Activated T-cell treated with anti-CD3 and anti-CD28 coated beads, Interleukin-2, amount 50 U/mL, for 72 hours (primary cell): ENCODE measurements around the gene JARID2. TPM values are rescaled to one million over a fixed set of nuclear protein-coding genes. Genes with fewer than 3 reads are reported as not detected.

Experiments
- ATAC-seq, 2 donors: fragments of 150-1000 bp; cut with Tn5 transposase; replicated peaks in 1 of 2; 2 replicates each; pipeline ENCODE4 v1.10.0; 2021; ENCODE audit warnings: moderate library complexity in 2 of 2, mild to moderate bottlenecking in 1 of 2
- DNase-seq, 2 donors: peaks; one replicate each; pipeline ENCODE4 v3.0.0; 2021 to 2022; ENCODE audit warnings: mixed read lengths in 1 of 2
- H3K27ac Mint-ChIP-seq: one replicate; pipeline ENCODE4 v1.8.0; 2022; ENCODE audit warnings: mild to moderate bottlenecking, moderate library complexity, mixed read lengths
- H3K27me3 Mint-ChIP-seq: one replicate; pipeline ENCODE4 v1.8.0; 2022; ENCODE audit warnings: low read depth, mixed read lengths
- H3K36me3 Mint-ChIP-seq, 2 donors: one replicate each; pipeline ENCODE4 v1.8.0; 2022; ENCODE audit warnings: mixed read lengths in 2 of 2, mild to moderate bottlenecking in 1 of 2; ENCODE audit not compliant: insufficient read depth in 2 of 2
- H3K4me1 Mint-ChIP-seq: one replicate; pipeline ENCODE4 v1.8.0; 2022; ENCODE audit warnings: low read depth, mixed read lengths
- H3K4me3 Mint-ChIP-seq, 2 donors: one replicate each; pipeline ENCODE4 v1.8.0; 2022; ENCODE audit warnings: mild to moderate bottlenecking in 2 of 2, mixed read lengths in 2 of 2, moderate library complexity in 2 of 2
- H3K9me3 Mint-ChIP-seq, 2 donors: one replicate each; pipeline ENCODE4 v1.8.0; 2022; ENCODE audit warnings: mixed read lengths in 2 of 2
- total RNA-seq, 2 donors: library from RNA; stranded (reverse); gene quantifications; one replicate each; pipeline ENCODE4 v1.2.3, GENCODE V29; 2022

Gene JARID2
- total RNA-seq, 2 donors from 2014 or later, result 37.9 to 53.0 TPM

- ATAC-seq, result no peak
- Mint-ChIP-seq H3K4me1 (peaks cover 28% of the 10 kb centered on the region), H3K4me3 (no peak overlapping the region), H3K27me3 (no peaks in the 10 kb centered on the region), H3K27ac (peak overlapping the region; percentile 8), H3K36me3 (peaks cover 3 to 15% of the 10 kb centered on the region in 2 donors), H3K9me3 (no peaks in the 10 kb centered on the region)
- DNase-seq, result no peak
Measured at GRCh38 chr6:15369838-15370237, 124.0 kb downstream of the JARID2 start.

DNA sequence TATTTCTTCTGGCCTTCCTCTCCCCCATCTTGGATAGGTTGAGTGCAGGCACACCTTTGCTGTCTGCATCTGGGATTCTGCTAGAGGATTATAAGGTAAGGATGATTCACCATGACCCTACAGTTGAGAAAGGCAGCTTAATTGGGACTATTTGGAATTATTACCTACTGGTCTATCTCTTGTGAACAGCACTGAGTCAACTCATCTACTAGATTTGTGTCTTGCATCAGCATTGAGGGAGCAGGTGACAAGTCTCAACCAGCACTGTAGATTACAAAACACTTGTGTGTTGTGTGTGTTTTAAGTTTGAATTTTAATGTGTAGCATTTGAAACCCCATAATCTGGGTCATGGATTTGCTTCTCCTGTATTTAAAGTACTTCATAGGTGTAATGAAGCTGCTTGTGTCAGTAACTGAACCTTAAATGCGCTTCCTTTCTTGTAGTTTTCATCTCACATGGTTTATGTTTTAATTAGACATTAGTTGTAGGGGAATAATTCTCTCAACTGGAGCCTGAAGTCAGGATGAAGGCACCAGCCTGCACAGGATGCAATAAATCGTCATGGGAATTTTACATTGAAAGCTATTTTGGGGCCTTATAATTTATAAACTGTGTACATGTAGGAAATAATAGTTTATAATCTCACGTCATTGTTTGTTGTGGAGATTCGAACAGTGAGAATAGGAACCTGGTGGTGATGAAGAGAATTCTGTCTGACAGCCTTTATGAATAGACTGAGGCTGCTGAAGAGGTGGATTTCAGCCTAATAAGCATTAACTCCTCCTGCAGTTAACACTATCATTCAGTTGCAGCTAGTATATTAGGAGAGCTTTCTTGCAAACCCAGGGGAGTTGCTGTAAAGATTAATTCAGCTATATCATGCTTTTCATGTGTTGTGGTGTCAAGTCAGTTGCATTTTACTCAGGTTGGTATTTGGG, 125.1 kb downstream of the JARID2 start:
- H3K27ac Mint-ChIP-seq, result peak overlapping the region; percentile 34
- H3K4me1 Mint-ChIP-seq, result peaks cover 28% of the 10 kb centered on the region
- peaks cover 6 to 22% of the 10 kb centered on the region in 2 donors for H3K36me3 Mint-ChIP-seq
- no peaks in the 10 kb centered on the region for H3K9me3 Mint-ChIP-seq
- H3K27me3 Mint-ChIP-seq, result no peaks in the 10 kb centered on the region
- no peak overlapping the region for H3K4me3 Mint-ChIP-seq
- DNase-seq (no peak), ATAC-seq (peak in 1 of 2 donors; percentile 39)

- H3K36me3 Mint-ChIP-seq, result peaks cover 11 to 26% of the 10 kb centered on the region in 2 donors
- ATAC-seq (no peak), DNase-seq (no peak)
- no peak overlapping the region for H3K27ac Mint-ChIP-seq
- no peaks in the 10 kb centered on the region for H3K9me3 Mint-ChIP-seq
- no peaks in the 10 kb centered on the region for H3K27me3 Mint-ChIP-seq
- H3K4me1 Mint-ChIP-seq, result peaks cover 41% of the 10 kb centered on the region
- no peak overlapping the region for H3K4me3 Mint-ChIP-seq
Measured at GRCh38 chr6:15372932-15373331, 127.1 kb downstream of the JARID2 start.

GRCh38 chr6:15374119-15374518, 128.2 kb downstream of the JARID2 start:
- ATAC-seq, result no peak
- H3K4me1 Mint-ChIP-seq, result peaks cover 52% of the 10 kb centered on the region

DNA sequence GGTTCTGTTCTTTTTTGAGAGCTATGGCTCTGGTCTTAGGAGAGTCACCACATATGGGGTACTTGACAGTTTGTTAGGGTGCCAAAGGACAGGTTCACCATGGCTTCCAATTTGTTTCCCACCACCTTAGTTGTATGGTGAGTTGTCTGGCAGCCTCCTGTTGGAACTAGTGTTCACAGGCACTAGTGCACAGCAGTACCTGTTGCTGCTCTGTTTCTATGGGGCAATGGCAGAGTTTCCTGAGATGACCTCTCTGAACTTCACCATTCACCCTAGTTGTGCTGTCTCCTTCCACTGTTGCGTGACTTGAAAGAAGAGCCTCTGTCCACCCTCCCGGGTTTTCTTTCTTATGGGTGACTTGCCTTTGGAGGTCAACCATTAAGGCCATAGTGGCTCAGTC, 129.1 kb downstream of the JARID2 start:
- no peak for ATAC-seq

More at GRCh38 chr6:15374119-15374518, 128.2 kb downstream of the JARID2 start:
- H3K9me3 Mint-ChIP-seq, result no peaks in the 10 kb centered on the region
- no peaks in the 10 kb centered on the region for H3K27me3 Mint-ChIP-seq
- DNase-seq, result no peak
- H3K36me3 Mint-ChIP-seq, result peaks cover 11 to 24% of the 10 kb centered on the region in 2 donors
- no peak overlapping the region for H3K27ac Mint-ChIP-seq
- H3K4me3 Mint-ChIP-seq, result no peak overlapping the region

GRCh38 chr6:15375638-15376290, 129.9 kb downstream of the JARID2 start:
- peaks cover 52% of the 10 kb centered on the region for H3K4me1 Mint-ChIP-seq
- peaks cover 8 to 21% of the 10 kb centered on the region in 2 donors for H3K36me3 Mint-ChIP-seq
- H3K4me3 Mint-ChIP-seq, result no peak overlapping the region
- DNase-seq (no peak), ATAC-seq (no peak)
- H3K27me3 Mint-ChIP-seq, result no peaks in the 10 kb centered on the region
- H3K27ac Mint-ChIP-seq, result no peak overlapping the region
- no peaks in the 10 kb centered on the region for H3K9me3 Mint-ChIP-seq

More for the DNA sequence above, 129.1 kb downstream of the JARID2 start:
- no peak for DNase-seq
- Mint-ChIP-seq H3K4me3 (no peak overlapping the region), H3K27ac (no peak overlapping the region), H3K9me3 (no peaks in the 10 kb centered on the region), H3K27me3 (no peaks in the 10 kb centered on the region), H3K36me3 (peaks cover 8 to 21% of the 10 kb centered on the region in 2 donors), H3K4me1 (peaks cover 54% of the 10 kb centered on the region)

DNA sequence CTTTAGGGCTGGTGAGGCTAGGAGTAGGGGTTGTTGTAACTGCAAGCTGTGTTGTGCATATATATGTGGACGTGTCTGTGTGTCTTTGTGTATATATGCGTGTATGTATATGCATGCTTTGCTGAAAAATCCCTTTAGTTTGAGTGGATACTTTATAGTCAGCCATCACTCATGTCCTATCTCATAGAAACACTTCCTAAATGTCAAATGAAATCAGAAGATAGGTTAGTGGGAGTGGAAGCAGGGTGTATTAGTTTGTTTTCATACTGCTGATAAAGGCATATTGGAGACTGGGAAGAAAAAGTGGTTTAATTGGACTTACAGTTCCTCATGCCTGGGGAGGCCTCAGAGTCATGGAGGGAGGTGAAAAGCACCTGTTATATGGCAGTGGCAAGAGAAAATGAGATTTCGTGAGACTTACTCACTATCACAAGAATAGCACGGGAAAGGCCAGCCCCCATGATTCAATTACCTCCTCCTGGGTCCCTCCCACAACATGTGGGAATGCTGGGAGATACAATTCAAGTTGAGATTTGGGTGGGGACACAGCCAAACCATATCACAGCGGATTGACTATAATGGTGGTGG, 131.1 kb downstream of the JARID2 start:
- H3K36me3 Mint-ChIP-seq, result peaks cover 8 to 21% of the 10 kb centered on the region in 2 donors
- no peak overlapping the region for H3K4me3 Mint-ChIP-seq
- no peaks in the 10 kb centered on the region for H3K27me3 Mint-ChIP-seq
- peak overlapping the region; percentile 13 for H3K27ac Mint-ChIP-seq
- H3K9me3 Mint-ChIP-seq, result no peaks in the 10 kb centered on the region
- ATAC-seq (no peak), DNase-seq (no peak)
- H3K4me1 Mint-ChIP-seq, result peaks cover 49% of the 10 kb centered on the region

- H3K27me3 Mint-ChIP-seq, result no peaks in the 10 kb centered on the region
- peak; percentile 43 to 62 for ATAC-seq
- peak overlapping the region; percentile 77 for H3K27ac Mint-ChIP-seq
- DNase-seq, result no peak
- H3K9me3 Mint-ChIP-seq, result no peaks in the 10 kb centered on the region
- no peak overlapping the region for H3K4me3 Mint-ChIP-seq
- H3K36me3 Mint-ChIP-seq, result peaks cover 9 to 21% of the 10 kb centered on the region in 2 donors
- peaks cover 57% of the 10 kb centered on the region for H3K4me1 Mint-ChIP-seq
Measured at GRCh38 chr6:15378272-15378671, 132.4 kb downstream of the JARID2 start.

DNA sequence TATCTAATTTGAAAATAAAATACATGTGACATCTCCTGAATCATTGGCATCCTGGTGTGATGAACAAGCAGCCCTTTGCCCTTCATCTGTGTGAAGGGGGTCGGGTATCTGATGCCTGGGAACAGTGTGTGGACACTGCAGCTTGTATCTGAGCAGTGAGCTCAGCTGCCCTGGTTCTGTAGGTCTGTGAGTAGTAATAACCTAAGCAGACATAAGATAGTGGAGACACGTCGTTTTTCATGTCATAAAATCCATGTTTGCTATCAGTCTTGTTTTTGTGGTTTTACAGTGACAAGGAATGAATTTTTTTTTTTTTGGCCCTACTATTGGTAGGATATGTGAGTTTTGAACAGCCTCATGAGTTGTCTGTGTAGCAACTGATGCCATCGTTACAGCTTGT, 133.0 kb downstream of the JARID2 start:
- peaks cover 10 to 21% of the 10 kb centered on the region in 2 donors for H3K36me3 Mint-ChIP-seq
- H3K4me1 Mint-ChIP-seq, result peaks cover 60% of the 10 kb centered on the region
- H3K27ac Mint-ChIP-seq, result peak overlapping the region; percentile 22
- ATAC-seq, result no peak
- no peaks in the 10 kb centered on the region for H3K9me3 Mint-ChIP-seq
- H3K27me3 Mint-ChIP-seq, result no peaks in the 10 kb centered on the region
- no peak overlapping the region for H3K4me3 Mint-ChIP-seq
- DNase-seq, result no peak

DNA sequence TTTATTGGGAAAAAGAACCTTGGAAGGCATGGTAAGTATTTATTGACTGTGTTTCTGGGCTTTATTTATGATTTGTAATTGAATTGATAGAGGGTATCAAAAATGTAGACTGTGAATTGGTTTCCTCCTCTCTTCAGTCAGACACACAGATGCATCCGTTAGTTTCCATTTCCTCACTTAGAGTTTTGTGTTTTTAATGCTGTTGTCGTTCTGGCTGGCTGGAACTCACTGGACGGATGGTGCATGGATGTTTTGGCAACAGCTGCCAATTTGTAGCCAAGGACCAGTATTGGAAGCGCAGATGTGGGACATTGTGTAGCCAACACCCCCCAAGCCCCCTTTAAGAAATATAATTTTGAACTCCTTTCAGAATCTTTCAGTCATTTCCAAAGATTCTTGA, 134.5 kb downstream of the JARID2 start:
- H3K27me3 Mint-ChIP-seq, result no peaks in the 10 kb centered on the region

GRCh38 chr6:15382089-15382488, 136.2 kb downstream of the JARID2 start:
- Mint-ChIP-seq H3K9me3 (no peaks in the 10 kb centered on the region), H3K27ac (no peak overlapping the region), H3K4me1 (peaks cover 84% of the 10 kb centered on the region), H3K4me3 (no peak overlapping the region), H3K27me3 (no peaks in the 10 kb centered on the region), H3K36me3 (peaks cover 5 to 9% of the 10 kb centered on the region in 2 donors)
- no peak for ATAC-seq
- DNase-seq, result no peak

More for the DNA sequence above, 134.5 kb downstream of the JARID2 start:
- ATAC-seq, result no peak
- no peak for DNase-seq
- Mint-ChIP-seq H3K9me3 (no peaks in the 10 kb centered on the region), H3K27ac (no peak overlapping the region), H3K4me3 (no peak overlapping the region), H3K4me1 (peaks cover 74% of the 10 kb centered on the region), H3K36me3 (peaks cover 10 to 19% of the 10 kb centered on the region in 2 donors)

- H3K27ac Mint-ChIP-seq, result no peak overlapping the region
- DNase-seq (no peak), ATAC-seq (no peak)
- H3K4me3 Mint-ChIP-seq, result no peak overlapping the region
- H3K27me3 Mint-ChIP-seq, result no peaks in the 10 kb centered on the region
- peaks cover 84% of the 10 kb centered on the region for H3K4me1 Mint-ChIP-seq
- peaks cover 3 to 6% of the 10 kb centered on the region in 2 donors for H3K36me3 Mint-ChIP-seq
- no peaks in the 10 kb centered on the region for H3K9me3 Mint-ChIP-seq
Measured at GRCh38 chr6:15382712-15383111, 136.8 kb downstream of the JARID2 start.

GRCh38 chr6:15384901-15385300, 139.0 kb downstream of the JARID2 start:
- H3K36me3 Mint-ChIP-seq, result peaks cover 0 to 3% of the 10 kb centered on the region in 2 donors
- no peak for DNase-seq
- H3K4me1 Mint-ChIP-seq, result peaks cover 84% of the 10 kb centered on the region
- peak overlapping the region in 1 of 2 donors; percentile 3 for H3K4me3 Mint-ChIP-seq
- H3K27me3 Mint-ChIP-seq, result no peaks in the 10 kb centered on the region
- ATAC-seq, result no peak
- no peaks in the 10 kb centered on the region for H3K9me3 Mint-ChIP-seq
- H3K27ac Mint-ChIP-seq, result no peak overlapping the region
